Measurements from ENCODE around the gene TBC1D3B. TPM values are rescaled to one million over a fixed set of nuclear protein-coding genes. Genes with fewer than 3 reads are reported as not detected.
"Not testable (repeated sequence)": the region's sequence is repeated elsewhere in the genome, so short reads cannot be mapped to it uniquely, and the experiment has no call there.

TBC1D3B gene
- total RNA-seq, result 7.1 and 9.1 TPM in 2 replicates

- intact Hi-C loops (cut with micrococcal nuclease); DNase-seq (ENCODE audit: low spot score); H3K27ac Mint-ChIP-seq; H3K36me3 Mint-ChIP-seq (ENCODE audit: low read depth); H3K9me3 Mint-ChIP-seq; H3K27me3 Mint-ChIP-seq (ENCODE audit: insufficient read depth); H3K4me3 Mint-ChIP-seq; H3K4me1 Mint-ChIP-seq (ENCODE audit: low read depth): not testable (repeated sequence)
These were observed at the start of gene TBC1D3B for GRCh38 chr17:36176536-36176935. TBC1D3B (minus strand) TSS chr17:36176636; CDS start chr17:36175050, 1,586 bp downstream.

GRCh38 chr17:36222967-36223366 is 46.5 kb upstream of the TBC1D3B start:
- H3K27me3 Mint-ChIP-seq (ENCODE audit: insufficient read depth); DNase-seq (ENCODE audit: low spot score); H3K4me1 Mint-ChIP-seq (ENCODE audit: low read depth); H3K36me3 Mint-ChIP-seq (ENCODE audit: low read depth); H3K9me3 Mint-ChIP-seq; intact Hi-C loops (cut with micrococcal nuclease); H3K4me3 Mint-ChIP-seq; H3K27ac Mint-ChIP-seq: not testable (repeated sequence)

- H3K27me3 Mint-ChIP-seq (ENCODE audit: insufficient read depth); H3K27ac Mint-ChIP-seq; H3K36me3 Mint-ChIP-seq (ENCODE audit: low read depth); H3K9me3 Mint-ChIP-seq; intact Hi-C loops (cut with micrococcal nuclease); H3K4me3 Mint-ChIP-seq; DNase-seq (ENCODE audit: low spot score); H3K4me1 Mint-ChIP-seq (ENCODE audit: low read depth): not testable (repeated sequence)
These were observed 45.2 kb upstream of the TBC1D3B start for GRCh38 chr17:36221581-36222100.

GRCh38 chr17:36220737-36221580 is 44.5 kb upstream of the TBC1D3B start:
- H3K36me3 Mint-ChIP-seq (ENCODE audit: low read depth); DNase-seq (ENCODE audit: low spot score); H3K9me3 Mint-ChIP-seq; intact Hi-C loops (cut with micrococcal nuclease); H3K27ac Mint-ChIP-seq; H3K4me1 Mint-ChIP-seq (ENCODE audit: low read depth); H3K27me3 Mint-ChIP-seq (ENCODE audit: insufficient read depth); H3K4me3 Mint-ChIP-seq: not testable (repeated sequence)

GRCh38 chr17:36219556-36219955 is 43.1 kb upstream of the TBC1D3B start:
- DNase-seq (ENCODE audit: low spot score); H3K4me3 Mint-ChIP-seq; H3K27me3 Mint-ChIP-seq (ENCODE audit: insufficient read depth); H3K36me3 Mint-ChIP-seq (ENCODE audit: low read depth); H3K9me3 Mint-ChIP-seq; H3K4me1 Mint-ChIP-seq (ENCODE audit: low read depth); H3K27ac Mint-ChIP-seq; intact Hi-C loops (cut with micrococcal nuclease): not testable (repeated sequence)

GRCh38 chr17:36215406-36216308 is 39.2 kb upstream of the TBC1D3B start:
- peaks cover 15% of the 10 kb centered on the region for H3K27me3 Mint-ChIP-seq (ENCODE audit: insufficient read depth)
- H3K36me3 Mint-ChIP-seq (ENCODE audit: low read depth); H3K4me1 Mint-ChIP-seq (ENCODE audit: low read depth); H3K9me3 Mint-ChIP-seq; intact Hi-C loops (cut with micrococcal nuclease); DNase-seq (ENCODE audit: low spot score); H3K4me3 Mint-ChIP-seq; H3K27ac Mint-ChIP-seq: not testable (repeated sequence)

- Mint-ChIP-seq H3K4me1 (ENCODE audit: low read depth) (peaks cover 17% of the 10 kb centered on the region), H3K4me3 (no peak overlapping the region), H3K9me3 (no peaks in the 10 kb centered on the region), H3K36me3 (ENCODE audit: low read depth) (no peaks in the 10 kb centered on the region), H3K27ac (no peak overlapping the region), H3K27me3 (ENCODE audit: insufficient read depth) (peaks cover 20% of the 10 kb centered on the region)
- no peak for DNase-seq (ENCODE audit: low spot score)
- intact Hi-C loops (cut with micrococcal nuclease), result no loop called here
These were observed 38.5 kb upstream of the TBC1D3B start for GRCh38 chr17:36214918-36215317.

GRCh38 chr17:36213695-36214094 is 37.3 kb upstream of the TBC1D3B start:
- H3K4me3 Mint-ChIP-seq, result no peak overlapping the region
- H3K27ac Mint-ChIP-seq, result no peak overlapping the region
- H3K36me3 Mint-ChIP-seq (ENCODE audit: low read depth), result no peaks in the 10 kb centered on the region
- H3K9me3 Mint-ChIP-seq, result no peaks in the 10 kb centered on the region
- H3K27me3 Mint-ChIP-seq (ENCODE audit: insufficient read depth), result peaks cover 19% of the 10 kb centered on the region
- DNase-seq (ENCODE audit: low spot score), result no peak
- peaks cover 18% of the 10 kb centered on the region for H3K4me1 Mint-ChIP-seq (ENCODE audit: low read depth)
- intact Hi-C loops (cut with micrococcal nuclease), result no loop called here

- Mint-ChIP-seq H3K4me1 (ENCODE audit: low read depth) (peaks cover 18% of the 10 kb centered on the region), H3K9me3 (no peaks in the 10 kb centered on the region), H3K4me3 (no peak overlapping the region), H3K36me3 (ENCODE audit: low read depth) (no peaks in the 10 kb centered on the region), H3K27me3 (ENCODE audit: insufficient read depth) (peaks cover 19% of the 10 kb centered on the region), H3K27ac (no peak overlapping the region)
- intact Hi-C loops (cut with micrococcal nuclease), result no loop called here
- no peak for DNase-seq (ENCODE audit: low spot score)
These were observed 36.5 kb upstream of the TBC1D3B start for GRCh38 chr17:36212966-36213365.

GRCh38 chr17:36212272-36212605 is 35.8 kb upstream of the TBC1D3B start:
- intact Hi-C loops (cut with micrococcal nuclease), result no loop called here
- Mint-ChIP-seq H3K27me3 (ENCODE audit: insufficient read depth) (peaks cover 19% of the 10 kb centered on the region), H3K36me3 (ENCODE audit: low read depth) (no peaks in the 10 kb centered on the region), H3K27ac (no peak overlapping the region), H3K4me3 (no peak overlapping the region), H3K9me3 (no peaks in the 10 kb centered on the region), H3K4me1 (ENCODE audit: low read depth) (peaks cover 18% of the 10 kb centered on the region)
- no peak for DNase-seq (ENCODE audit: low spot score)

GRCh38 chr17:36211484-36212271 is 35.2 kb upstream of the TBC1D3B start:
- H3K4me1 Mint-ChIP-seq (ENCODE audit: low read depth), result peaks cover 18% of the 10 kb centered on the region
- DNase-seq (ENCODE audit: low spot score); intact Hi-C loops (cut with micrococcal nuclease); H3K36me3 Mint-ChIP-seq (ENCODE audit: low read depth); H3K27ac Mint-ChIP-seq; H3K9me3 Mint-ChIP-seq: not testable (repeated sequence)
- H3K27me3 Mint-ChIP-seq (ENCODE audit: insufficient read depth), result peaks cover 25% of the 10 kb centered on the region
- peak overlapping the region; percentile 32 for H3K4me3 Mint-ChIP-seq

- intact Hi-C loops (cut with micrococcal nuclease); H3K36me3 Mint-ChIP-seq (ENCODE audit: low read depth); H3K9me3 Mint-ChIP-seq; DNase-seq (ENCODE audit: low spot score); H3K27ac Mint-ChIP-seq: not testable (repeated sequence)
- H3K27me3 Mint-ChIP-seq (ENCODE audit: insufficient read depth), result peaks cover 27% of the 10 kb centered on the region
- peak within 1 kb of the TSS; percentile 32 for H3K4me3 Mint-ChIP-seq
- H3K4me1 Mint-ChIP-seq (ENCODE audit: low read depth), result peaks cover 18% of the 10 kb centered on the region
These were observed 34.2 kb upstream of the TBC1D3B start, which contains the start of gene CCL4L2 for GRCh38 chr17:36210439-36211211. CCL4L2 (plus strand) TSS chr17:36211063.

Data from activated T-helper 1 cell treated with anti-CD3 and anti-CD28 coated beads, Interleukin-12 subunit alpha, Interleukin-12 subunit beta, Interleukin-2, Interleukin-4 antibody, amounts not matched to agents 30 ng/mL and 10 ng/mL and 1 ng/mL, durations not matched to agents 14 hours and 24 hours and 36 hours (primary cell).